ENCODE results near the gene CNTF.

The CNTF gene

GRCh38 chr11:58637371-58637770 lies 14.9 kb downstream of the CNTF start:
- DNase-seq = no peak
- H3K4me3 ChIP-seq (ENCODE audit: low read depth, low read length) = no peak overlapping the region
- no peaks in the 10 kb centered on the region for H3K27me3 ChIP-seq
- TF ChIP-seq CTCF (IDR thresholded peaks at IDR 0.05; ENCODE audit: low read depth, low read length) = no peak
- no peaks in the 10 kb centered on the region for H3K4me1 ChIP-seq
- no peaks in the 10 kb centered on the region for H3K36me3 ChIP-seq
- H3K9me3 ChIP-seq = no peaks in the 10 kb centered on the region

- H3K9me3 ChIP-seq = no peaks in the 10 kb centered on the region
- no peaks in the 10 kb centered on the region for H3K27me3 ChIP-seq
- H3K4me3 ChIP-seq (ENCODE audit: low read depth, low read length) = no peak overlapping the region
- TF ChIP-seq CTCF (IDR thresholded peaks at IDR 0.05; ENCODE audit: low read depth, low read length) = no peak
- no peaks in the 10 kb centered on the region for H3K4me1 ChIP-seq
- DNase-seq = no peak
- no peaks in the 10 kb centered on the region for H3K36me3 ChIP-seq
These were observed 16.6 kb downstream of the CNTF start for GRCh38 chr11:58639103-58639502.

- no peak for TF ChIP-seq CTCF (IDR thresholded peaks at IDR 0.05; ENCODE audit: low read depth, low read length)
- H3K27me3 ChIP-seq = no peaks in the 10 kb centered on the region
- H3K4me1 ChIP-seq = no peaks in the 10 kb centered on the region
- H3K4me3 ChIP-seq (ENCODE audit: low read depth, low read length) = no peak overlapping the region
- DNase-seq = no peak
- H3K36me3 ChIP-seq = no peaks in the 10 kb centered on the region
- H3K9me3 ChIP-seq = no peaks in the 10 kb centered on the region
These were observed 17.2 kb downstream of the CNTF start for GRCh38 chr11:58639669-58640068.

GRCh38 chr11:58640386-58641023 lies 18.0 kb downstream of the CNTF start:
- DNase-seq = no peak
- no peaks in the 10 kb centered on the region for H3K36me3 ChIP-seq
- TF ChIP-seq CTCF (IDR thresholded peaks at IDR 0.05; ENCODE audit: low read depth, low read length) = no peak
- no peak overlapping the region for H3K4me3 ChIP-seq (ENCODE audit: low read depth, low read length)
- H3K27me3 ChIP-seq = no peaks in the 10 kb centered on the region
- no peaks in the 10 kb centered on the region for H3K4me1 ChIP-seq
- no peaks in the 10 kb centered on the region for H3K9me3 ChIP-seq

- Histone ChIP-seq H3K27me3 (no peaks in the 10 kb centered on the region), H3K9me3 (no peaks in the 10 kb centered on the region), H3K4me1 (no peaks in the 10 kb centered on the region), H3K36me3 (no peaks in the 10 kb centered on the region), H3K4me3 (ENCODE audit: low read depth, low read length) (no peak overlapping the region)
- no peak for DNase-seq
- no peak for TF ChIP-seq CTCF (IDR thresholded peaks at IDR 0.05; ENCODE audit: low read depth, low read length)
These were observed 18.9 kb downstream of the CNTF start for GRCh38 chr11:58641341-58641740.

- Histone ChIP-seq H3K4me3 (ENCODE audit: low read depth, low read length) (no peak overlapping the region), H3K27me3 (no peaks in the 10 kb centered on the region), H3K36me3 (no peaks in the 10 kb centered on the region), H3K9me3 (no peaks in the 10 kb centered on the region), H3K4me1 (no peaks in the 10 kb centered on the region)
- DNase-seq = no peak
- no peak for TF ChIP-seq CTCF (IDR thresholded peaks at IDR 0.05; ENCODE audit: low read depth, low read length)
These were observed 19.5 kb downstream of the CNTF start for GRCh38 chr11:58641803-58642581.

Data from BE2C (cell line).